GM23248 (cell line): ENCODE measurements around the gene DNAJB4. TPM values are rescaled to one million over a fixed set of nuclear protein-coding genes. Genes with fewer than 3 reads are reported as not detected.
A peak's percentile ranks its signal among the peaks of the same experiment; 100 is the strongest.

Experiments used
- DNase-seq: peaks from one replicate; pipeline ENCODE4 v3.0.0-alpha.2; 2015
- H2AFZ ChIP-seq: fragments of 200-600 bp; sonication (generic); 2 replicates; pipeline ENCODE4 v1.6.1; 2016; ENCODE audit warnings: antibody characterized with exemption
- H3F3A ChIP-seq: fragments of 200-600 bp; sonication (generic); 2 replicates; pipeline ENCODE4 v1.6.1; 2016; ENCODE audit warnings: mild to moderate bottlenecking, antibody characterized with exemption, mixed run types; ENCODE audit not compliant: insufficient read depth
- H3K27ac ChIP-seq: fragments of 200-600 bp; sonication (generic); 2 replicates; pipeline ENCODE4 v1.5.1; 2016; ENCODE audit warnings: mild to moderate bottlenecking
- H3K27me3 ChIP-seq: fragments of 200-600 bp; sonication (generic); replicated peaks from 2 replicates; pipeline ENCODE4 v1.6.1; 2016; ENCODE audit warnings: mild to moderate bottlenecking; ENCODE audit not compliant: insufficient read depth
- H3K36me3 ChIP-seq: fragments of 200-600 bp; sonication (generic); 2 replicates; pipeline ENCODE4 v1.6.1; 2016; ENCODE audit warnings: low read depth, mild to moderate bottlenecking
- H3K4me1 ChIP-seq: fragments of 200-600 bp; sonication (generic); 2 replicates; pipeline ENCODE4 v1.6.1; 2016; ENCODE audit warnings: mild to moderate bottlenecking; ENCODE audit not compliant: insufficient read depth
- H3K4me2 ChIP-seq: fragments of 200-600 bp; sonication (generic); one replicate; pipeline ENCODE4 v1.6.1; 2016; ENCODE audit warnings: mild to moderate bottlenecking; ENCODE audit not compliant: unreplicated experiment
- H3K4me3 ChIP-seq: fragments of 200-600 bp; sonication (generic); 2 replicates; pipeline ENCODE4 v1.5.1; 2016; ENCODE audit warnings: mild to moderate bottlenecking
- H3K79me2 ChIP-seq: fragments of 200-600 bp; sonication (generic); 2 replicates; pipeline ENCODE4 v1.6.1; 2016; ENCODE audit warnings: mild to moderate bottlenecking; ENCODE audit not compliant: insufficient read depth
- H3K9ac ChIP-seq: fragments of 200-600 bp; sonication (generic); 2 replicates; pipeline ENCODE4 v1.6.1; 2016; ENCODE audit warnings: mild to moderate bottlenecking
- H3K9me2 ChIP-seq: fragments of 200-600 bp; sonication (generic); 2 replicates; pipeline ENCODE4 v1.6.1; 2016; ENCODE audit warnings: mixed run types, mild to moderate bottlenecking, moderate library complexity; ENCODE audit not compliant: insufficient read depth
- H3K9me3 ChIP-seq: fragments of 200-600 bp; sonication (generic); one replicate; pipeline ENCODE4 v1.6.1; 2017; ENCODE audit warnings: low read depth
- H4K20me1 ChIP-seq: fragments of 200-600 bp; sonication (generic); 2 replicates; pipeline ENCODE4 v1.6.0; 2016; ENCODE audit not compliant: insufficient read depth
- EZH2 ChIP-seq: fragments of 200-600 bp; sonication (generic); IDR thresholded peaks from 2 replicates; pipeline ENCODE4 v1.6.1; 2018; ENCODE audit warnings: antibody characterized with exemption, mild to moderate bottlenecking; ENCODE audit not compliant: insufficient read depth, poor library complexity, severe bottlenecking
- EZH2phosphoT487 ChIP-seq: fragments of 200-600 bp; sonication (generic); IDR thresholded peaks from 2 replicates; pipeline ENCODE4 v1.6.1; 2018; ENCODE audit warnings: antibody characterized with exemption, moderate library complexity, mild to moderate bottlenecking, low read depth; ENCODE audit not compliant: insufficient read depth
- WGBS, 2 experiments: methylation state at CpG; one replicate each; pipeline ENCODE4 v1.1.6; 2015 to 2017; ENCODE audit warnings: low lambda C conversion rate in 2 of 2, low coverage in 1 of 2; ENCODE audit errors: missing lambda C conversion rate in 2 of 2; 5-methylcytosine and 5-hydroxymethylcytosine counted together
- in situ Hi-C: fragments of 300-500 bp; cut with MboI; formaldehyde crosslinking; loops from 2 replicates; pipeline ENCODE4 v1.15.0; 2020
- polyA plus RNA-seq: library from polyadenylated mRNA; unstranded; fragments of >200 nt; fragmentation: Nextera tagmentation; extraction: Ambion mirVana; gene quantifications from 2 replicates; pipeline ENCODE4 v1.2.1, GENCODE V29; 2016
- total RNA-seq: library from RNA; depleted of rRNA; stranded (reverse); fragments of >200 nt; shearing (Covaris generic); gene quantifications from 2 replicates; pipeline ENCODE4 v1.2.3, GENCODE V29; 2014

The DNAJB4 gene
- total and polyA plus RNA-seq, 2 experiments from 2014 or later, result 125 to 147 TPM

GRCh38 chr1:78054559-78054958 is 49.8 kb downstream of the DNAJB4 start:
- H3K9me2 ChIP-seq, result no peaks in the 10 kb centered on the region
- H3K27ac ChIP-seq, result no peak overlapping the region
- in situ Hi-C loops, result no loop called here
- no peaks in the 10 kb centered on the region for H3K4me1 ChIP-seq
- no peaks in the 10 kb centered on the region for H4K20me1 ChIP-seq
- no peaks in the 10 kb centered on the region; the same call in 1 of the 2 replicates for H3F3A ChIP-seq
- H3K9ac ChIP-seq, result no peak overlapping the region
- H3K79me2 ChIP-seq, result no peaks in the 10 kb centered on the region
- no peak overlapping the region for H2AFZ ChIP-seq
- H3K4me3 ChIP-seq, result no peak overlapping the region
- no peaks in the 10 kb centered on the region for H3K9me3 ChIP-seq
- peak; percentile 31 for DNase-seq
- H3K4me2 ChIP-seq, result no peak overlapping the region
- TF ChIP-seq EZH2 (no peak), EZH2phosphoT487 (no peak)
- H3K27me3 ChIP-seq, result no peaks in the 10 kb centered on the region
- no peaks in the 10 kb centered on the region for H3K36me3 ChIP-seq

GRCh38 chr1:78054972-78055371 is 50.2 kb downstream of the DNAJB4 start:
- in situ Hi-C loops, result no loop called here
- Histone ChIP-seq H3K36me3 (no peaks in the 10 kb centered on the region), H3K9me3 (no peaks in the 10 kb centered on the region), H3K4me1 (no peaks in the 10 kb centered on the region), H2AFZ (no peak overlapping the region), H3K79me2 (no peaks in the 10 kb centered on the region), H3K27me3 (no peaks in the 10 kb centered on the region), H3K9ac (no peak overlapping the region), H3K9me2 (no peaks in the 10 kb centered on the region), H3K4me3 (no peak overlapping the region), H3K27ac (no peak overlapping the region), H3K4me2 (no peak overlapping the region), H3F3A (no peaks in the 10 kb centered on the region; the same call in 1 of the 2 replicates), H4K20me1 (no peaks in the 10 kb centered on the region)
- WGBS, 2 experiments, result 48 to 50% methylated on average over 2 of the region's 2 CpGs
- DNase-seq, result no peak
- no peak for TF ChIP-seq EZH2

DNA sequence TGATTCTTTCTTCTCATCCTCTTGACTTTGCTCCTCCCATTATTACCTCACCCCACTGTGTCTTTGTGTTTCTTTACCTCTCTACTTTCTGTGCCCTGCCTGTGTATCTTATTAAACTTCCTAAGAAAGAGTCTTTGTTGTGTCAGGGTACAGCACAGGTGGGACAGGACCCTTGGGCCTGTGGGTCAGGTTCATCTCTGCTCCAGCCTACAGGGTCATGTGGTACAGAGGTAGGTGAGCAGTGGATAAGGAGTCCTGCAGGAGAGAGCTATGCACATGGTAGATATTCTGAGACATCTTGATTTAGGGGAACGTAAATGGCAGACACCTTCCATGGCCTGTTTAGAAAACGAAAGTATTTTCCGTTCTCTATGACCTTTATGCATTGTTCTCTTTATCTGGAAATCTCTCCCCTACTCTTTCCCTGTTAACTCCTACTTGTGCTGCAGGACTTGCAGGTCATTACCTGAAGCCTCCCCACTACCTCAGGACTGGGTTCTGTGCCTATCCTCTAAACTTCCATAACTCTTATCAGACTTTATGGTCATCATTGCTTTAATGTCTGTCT is 50.9 kb downstream of the DNAJB4 start:
- Histone ChIP-seq H3K4me3 (no peak overlapping the region), H3K9me3 (no peaks in the 10 kb centered on the region), H3K27ac (no peak overlapping the region), H3K27me3 (no peaks in the 10 kb centered on the region), H3K9me2 (no peaks in the 10 kb centered on the region), H2AFZ (no peak overlapping the region), H3K36me3 (no peaks in the 10 kb centered on the region), H4K20me1 (no peaks in the 10 kb centered on the region), H3K9ac (no peak overlapping the region), H3F3A (no peaks in the 10 kb centered on the region; the same call in 1 of the 2 replicates), H3K4me1 (no peaks in the 10 kb centered on the region), H3K4me2 (no peak overlapping the region), H3K79me2 (no peaks in the 10 kb centered on the region)
- 60 to 72% methylated on average over 3 of the region's 3 CpGs for WGBS, 2 experiments
- no peak for DNase-seq
- in situ Hi-C loops, result no loop called here
- TF ChIP-seq EZH2phosphoT487, result no peak
- no peak for TF ChIP-seq EZH2

- no peak overlapping the region for H3K4me3 ChIP-seq
- no peaks in the 10 kb centered on the region for H3K36me3 ChIP-seq
- TF ChIP-seq EZH2phosphoT487 (no peak), EZH2 (no peak)
- DNase-seq, result no peak
- no peak overlapping the region for H3K4me2 ChIP-seq
- in situ Hi-C loops, result no loop called here
- peaks cover 5% of the 10 kb centered on the region; the same call in 1 of the 2 replicates for H3F3A ChIP-seq
- no peak overlapping the region for H2AFZ ChIP-seq
- no peak overlapping the region for H3K9ac ChIP-seq
- no peak overlapping the region for H3K27ac ChIP-seq
- no peaks in the 10 kb centered on the region for H4K20me1 ChIP-seq
- WGBS, 2 experiments, result 67 to 68% methylated on average over 4 of the region's 4 CpGs
- H3K9me2 ChIP-seq, result no peaks in the 10 kb centered on the region
- peaks cover 12% of the 10 kb centered on the region for H3K4me1 ChIP-seq
- no peaks in the 10 kb centered on the region for H3K27me3 ChIP-seq
- H3K9me3 ChIP-seq, result no peaks in the 10 kb centered on the region
- H3K79me2 ChIP-seq, result no peaks in the 10 kb centered on the region
Observed at GRCh38 chr1:78058670-78059069, 53.9 kb downstream of the DNAJB4 start.
